ENCODE data around the gene AQP12B. TPM values are rescaled to one million over a fixed set of nuclear protein-coding genes. Genes with fewer than 3 reads are reported as not detected.

AQP12B gene
- total RNA-seq, 1 experiment from 2014 or later: not detected

DNA sequence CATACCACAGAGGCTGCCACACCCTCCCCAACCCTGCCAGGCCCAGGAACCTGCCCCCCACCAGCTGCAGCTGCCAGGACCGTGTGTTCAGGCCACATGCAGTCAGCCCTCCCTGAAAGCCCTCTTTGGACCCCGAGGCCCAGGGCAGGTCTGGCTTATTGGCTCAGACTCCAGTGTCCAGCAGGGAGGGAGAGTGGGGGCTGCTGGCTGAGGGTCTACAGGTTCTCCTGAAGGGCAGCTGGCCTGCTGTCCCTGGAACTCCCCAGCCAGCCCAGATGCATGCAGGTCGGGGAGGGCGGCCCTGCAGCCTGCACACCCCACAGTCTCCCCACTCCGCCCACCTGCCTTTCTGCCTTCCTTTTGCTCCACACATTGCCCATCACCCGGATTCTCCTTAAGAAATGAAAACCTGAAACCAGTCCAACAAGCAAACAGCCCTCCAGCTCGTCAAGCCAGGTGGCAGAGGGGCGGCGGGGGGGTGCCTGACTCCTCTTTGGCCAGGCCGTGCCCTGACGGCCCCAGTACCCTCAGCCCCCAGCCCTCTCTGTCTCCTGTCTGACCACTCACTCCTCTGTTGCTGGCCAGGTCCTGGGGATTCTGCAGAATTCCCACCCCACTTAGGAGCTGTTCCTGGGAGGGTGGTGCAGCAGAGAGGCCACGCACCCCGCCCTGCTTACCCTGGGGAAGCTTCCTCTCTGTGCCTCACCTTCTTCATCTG, 39.4 kb downstream of the AQP12B start:
- Histone ChIP-seq H3K9me3 (ENCODE audit: low read length) (no peaks in the 10 kb centered on the region), H3K27me3 (ENCODE audit: low read length) (peaks cover 24% of the 10 kb centered on the region), H3K79me2 (ENCODE audit: low read length) (no peaks in the 10 kb centered on the region), H3K4me3 (ENCODE audit: low read length) (no peak overlapping the region), H4K20me1 (ENCODE audit: low read length) (no peaks in the 10 kb centered on the region), H3K36me3 (ENCODE audit: low read depth, low read length) (no peaks in the 10 kb centered on the region), H3K4me2 (ENCODE audit: low read length) (no peak overlapping the region), H3K9ac (ENCODE audit: low read length) (no peak overlapping the region), H3K4me1 (ENCODE audit: insufficient read depth, low read length) (no peaks in the 10 kb centered on the region), H3K27ac (ENCODE audit: low read length) (no peak overlapping the region), H3K9me2 (replicated peaks; ENCODE audit: low read length) (no peaks in the 10 kb centered on the region), H3F3A (ENCODE audit: low read length, unreplicated experiment) (no peaks in the 10 kb centered on the region), H2AFZ (ENCODE audit: low read length) (no peak overlapping the region)
- no TSS peak for BruUV-seq (replicated peaks)
- TF ChIP-seq EZH2phosphoT487 (IDR thresholded peaks at IDR 0.05; ENCODE audit: borderline replicate concordance, low read length): no peak
- TF ChIP-seq, protein P1, sequence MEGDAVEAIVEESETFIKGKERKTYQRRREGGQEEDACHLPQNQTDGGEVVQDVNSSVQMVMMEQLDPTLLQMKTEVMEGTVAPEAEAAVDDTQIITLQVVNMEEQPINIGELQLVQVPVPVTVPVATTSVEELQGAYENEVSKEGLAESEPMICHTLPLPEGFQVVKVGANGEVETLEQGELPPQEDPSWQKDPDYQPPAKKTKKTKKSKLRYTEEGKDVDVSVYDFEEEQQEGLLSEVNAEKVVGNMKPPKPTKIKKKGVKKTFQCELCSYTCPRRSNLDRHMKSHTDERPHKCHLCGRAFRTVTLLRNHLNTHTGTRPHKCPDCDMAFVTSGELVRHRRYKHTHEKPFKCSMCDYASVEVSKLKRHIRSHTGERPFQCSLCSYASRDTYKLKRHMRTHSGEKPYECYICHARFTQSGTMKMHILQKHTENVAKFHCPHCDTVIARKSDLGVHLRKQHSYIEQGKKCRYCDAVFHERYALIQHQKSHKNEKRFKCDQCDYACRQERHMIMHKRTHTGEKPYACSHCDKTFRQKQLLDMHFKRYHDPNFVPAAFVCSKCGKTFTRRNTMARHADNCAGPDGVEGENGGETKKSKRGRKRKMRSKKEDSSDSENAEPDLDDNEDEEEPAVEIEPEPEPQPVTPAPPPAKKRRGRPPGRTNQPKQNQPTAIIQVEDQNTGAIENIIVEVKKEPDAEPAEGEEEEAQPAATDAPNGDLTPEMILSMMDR (conservative IDR thresholded peaks at IDR 0.05; ENCODE audit: low read depth, low read length): no peak
- no peak for TF ChIP-seq EZH2 (IDR thresholded peaks at IDR 0.05; ENCODE audit: low read length, unreplicated experiment)
- CTCF ChIA-PET: no interaction called here
- POLR2A ChIA-PET (ENCODE audit: unreplicated experiment): no interaction called here
- DNase-seq: no peak
- intact Hi-C loops (cut with micrococcal nuclease): no loop called here
- ATAC-seq: no peak

DNA sequence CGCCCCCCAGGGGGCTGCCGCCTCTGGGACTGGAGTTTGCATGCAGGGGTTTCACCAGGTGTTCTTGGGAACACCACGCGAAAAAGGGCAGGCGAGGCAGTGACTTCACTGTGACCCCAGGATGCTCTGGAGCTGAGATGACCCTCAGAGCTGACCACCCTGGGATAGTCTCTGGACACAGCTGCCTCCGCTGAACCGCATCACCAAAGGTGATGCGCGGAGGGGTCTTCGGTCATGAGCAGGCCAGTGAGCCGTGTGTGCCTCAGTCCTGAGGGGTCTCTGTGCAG, 39.9 kb downstream of the AQP12B start:
- no TSS peak for BruUV-seq (replicated peaks)
- Histone ChIP-seq H3F3A (ENCODE audit: low read length, unreplicated experiment) (no peaks in the 10 kb centered on the region), H3K9ac (ENCODE audit: low read length) (no peak overlapping the region), H2AFZ (ENCODE audit: low read length) (no peak overlapping the region), H3K4me1 (ENCODE audit: insufficient read depth, low read length) (no peaks in the 10 kb centered on the region), H3K79me2 (ENCODE audit: low read length) (no peaks in the 10 kb centered on the region), H3K4me3 (ENCODE audit: low read length) (no peak overlapping the region), H3K9me3 (ENCODE audit: low read length) (no peaks in the 10 kb centered on the region), H3K27ac (ENCODE audit: low read length) (no peak overlapping the region), H3K27me3 (ENCODE audit: low read length) (peaks cover 22% of the 10 kb centered on the region), H3K4me2 (ENCODE audit: low read length) (no peak overlapping the region), H4K20me1 (ENCODE audit: low read length) (no peaks in the 10 kb centered on the region), H3K36me3 (ENCODE audit: low read depth, low read length) (no peaks in the 10 kb centered on the region), H3K9me2 (replicated peaks; ENCODE audit: low read length) (no peaks in the 10 kb centered on the region)
- no peak for TF ChIP-seq EZH2phosphoT487 (IDR thresholded peaks at IDR 0.05; ENCODE audit: borderline replicate concordance, low read length)
- TF ChIP-seq, protein P1 (conservative IDR thresholded peaks at IDR 0.05; ENCODE audit: low read depth, low read length): no peak
- no peak for TF ChIP-seq EZH2 (IDR thresholded peaks at IDR 0.05; ENCODE audit: low read length, unreplicated experiment)
- intact Hi-C loops (cut with micrococcal nuclease): no loop called here
- ChIA-PET POLR2A (ENCODE audit: unreplicated experiment) (no interaction called here), CTCF (no interaction called here)
- no peak for DNase-seq
- ATAC-seq: no peak

DNA sequence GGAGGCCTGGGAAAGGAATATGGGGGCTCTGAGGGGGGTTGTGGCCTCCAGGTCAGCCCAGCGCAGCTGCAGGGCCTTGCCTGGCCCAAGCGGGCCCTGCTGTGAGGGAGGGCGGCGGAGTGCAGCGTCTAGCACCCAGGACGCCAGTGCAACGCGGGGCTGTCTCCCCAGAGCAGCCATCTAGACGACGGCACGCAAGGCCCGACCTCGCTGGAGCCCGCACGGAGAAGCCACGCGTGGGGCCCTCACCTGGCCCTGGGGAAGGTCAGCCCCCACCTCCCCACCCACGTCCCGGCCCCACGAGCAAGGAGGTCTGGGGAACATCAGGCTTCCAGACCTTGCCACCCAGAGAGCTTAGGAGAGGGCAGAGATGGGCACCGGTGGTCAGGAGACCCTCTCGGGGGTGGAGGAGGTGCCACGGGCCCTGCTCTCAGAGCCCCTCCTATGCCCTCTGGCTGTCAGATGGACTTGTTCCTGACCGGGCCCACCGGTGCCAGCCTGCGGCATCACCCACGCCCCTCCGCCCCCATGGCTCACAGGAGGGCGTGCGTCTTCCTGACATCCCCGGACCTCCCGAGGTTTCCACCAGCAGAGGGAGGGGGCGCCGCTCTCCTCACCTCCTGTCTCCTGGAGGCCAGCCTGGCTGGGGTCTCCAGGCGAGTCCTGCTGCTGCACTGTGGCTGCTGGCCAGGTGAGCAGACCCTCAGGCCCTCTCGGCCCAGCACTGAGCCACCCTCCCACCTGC, 40.5 kb downstream of the AQP12B start:
- no peaks in the 10 kb centered on the region for H3K9me3 ChIP-seq (ENCODE audit: low read length)
- no peak overlapping the region for H3K4me3 ChIP-seq (ENCODE audit: low read length)
- H3K9ac ChIP-seq (ENCODE audit: low read length): no peak overlapping the region
- intact Hi-C loops (cut with micrococcal nuclease): no loop called here
- no peaks in the 10 kb centered on the region for H4K20me1 ChIP-seq (ENCODE audit: low read length)
- BruUV-seq (replicated peaks): no TSS peak
- H3K4me1 ChIP-seq (ENCODE audit: insufficient read depth, low read length): no peaks in the 10 kb centered on the region
- no peaks in the 10 kb centered on the region for H3K79me2 ChIP-seq (ENCODE audit: low read length)
- peaks cover 22% of the 10 kb centered on the region for H3K27me3 ChIP-seq (ENCODE audit: low read length)
- H3F3A ChIP-seq (ENCODE audit: low read length, unreplicated experiment): no peaks in the 10 kb centered on the region
- H3K4me2 ChIP-seq (ENCODE audit: low read length): no peak overlapping the region
- ATAC-seq: no peak
- H3K9me2 ChIP-seq (replicated peaks; ENCODE audit: low read length): no peaks in the 10 kb centered on the region
- TF ChIP-seq, protein P1 (conservative IDR thresholded peaks at IDR 0.05; ENCODE audit: low read depth, low read length): no peak
- TF ChIP-seq EZH2 (IDR thresholded peaks at IDR 0.05; ENCODE audit: low read length, unreplicated experiment): no peak
- CTCF ChIA-PET: no interaction called here
- no peaks in the 10 kb centered on the region for H3K36me3 ChIP-seq (ENCODE audit: low read depth, low read length)
- H3K27ac ChIP-seq (ENCODE audit: low read length): no peak overlapping the region
- no peak overlapping the region for H2AFZ ChIP-seq (ENCODE audit: low read length)
- no peak for DNase-seq
- POLR2A ChIA-PET (ENCODE audit: unreplicated experiment): no interaction called here
